ENCODE results near the gene FGF10.

FGF10 gene

GRCh38 chr5:44377057-44377456 lies 12.2 kb downstream of the FGF10 start:
- Mint-ChIP-seq H3K4me1 (ENCODE audit: low read depth) (no peaks in the 10 kb centered on the region), H3K36me3 (ENCODE audit: low read depth) (no peaks in the 10 kb centered on the region), H3K9me3 (peaks cover 12% of the 10 kb centered on the region), H3K27ac (no peak overlapping the region), H3K4me3 (no peak overlapping the region), H3K27me3 (no peaks in the 10 kb centered on the region)

GRCh38 chr5:44372028-44372427 lies 17.2 kb downstream of the FGF10 start:
- H3K27me3 Mint-ChIP-seq: no peaks in the 10 kb centered on the region
- H3K4me3 Mint-ChIP-seq: no peak overlapping the region
- H3K4me1 Mint-ChIP-seq (ENCODE audit: low read depth): no peaks in the 10 kb centered on the region
- peaks cover 6% of the 10 kb centered on the region for H3K9me3 Mint-ChIP-seq
- no peak overlapping the region for H3K27ac Mint-ChIP-seq
- H3K36me3 Mint-ChIP-seq (ENCODE audit: low read depth): no peaks in the 10 kb centered on the region

GRCh38 chr5:44367203-44367602 lies 22.0 kb downstream of the FGF10 start:
- no peak overlapping the region for H3K27ac Mint-ChIP-seq
- no peaks in the 10 kb centered on the region for H3K4me1 Mint-ChIP-seq (ENCODE audit: low read depth)
- no peaks in the 10 kb centered on the region for H3K27me3 Mint-ChIP-seq
- no peaks in the 10 kb centered on the region for H3K36me3 Mint-ChIP-seq (ENCODE audit: low read depth)
- peaks cover 2% of the 10 kb centered on the region for H3K9me3 Mint-ChIP-seq
- no peak overlapping the region for H3K4me3 Mint-ChIP-seq

DNA sequence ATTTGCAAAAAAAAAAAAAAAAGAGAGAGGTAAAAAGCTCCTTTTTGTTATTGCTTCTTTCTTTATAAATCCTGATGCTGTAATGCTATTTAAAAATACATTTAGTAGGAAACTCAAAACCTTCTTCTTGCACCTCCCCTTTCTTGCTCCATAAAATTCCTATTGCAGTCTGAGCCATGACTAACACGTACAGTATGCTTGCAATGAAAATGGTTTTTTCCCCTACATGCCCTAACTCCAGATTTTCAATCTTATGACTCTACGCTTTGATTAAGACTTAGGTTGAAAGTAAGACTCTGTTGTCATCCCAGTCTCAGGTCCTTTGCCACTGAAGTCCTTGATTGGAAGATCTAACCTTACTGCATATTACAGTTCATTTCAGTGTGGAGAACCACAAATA lies 23.9 kb downstream of the FGF10 start:
- Mint-ChIP-seq H3K27me3 (no peaks in the 10 kb centered on the region), H3K9me3 (no peaks in the 10 kb centered on the region), H3K36me3 (ENCODE audit: low read depth) (no peaks in the 10 kb centered on the region), H3K4me1 (ENCODE audit: low read depth) (no peaks in the 10 kb centered on the region), H3K27ac (no peak overlapping the region), H3K4me3 (no peak overlapping the region)

DNA sequence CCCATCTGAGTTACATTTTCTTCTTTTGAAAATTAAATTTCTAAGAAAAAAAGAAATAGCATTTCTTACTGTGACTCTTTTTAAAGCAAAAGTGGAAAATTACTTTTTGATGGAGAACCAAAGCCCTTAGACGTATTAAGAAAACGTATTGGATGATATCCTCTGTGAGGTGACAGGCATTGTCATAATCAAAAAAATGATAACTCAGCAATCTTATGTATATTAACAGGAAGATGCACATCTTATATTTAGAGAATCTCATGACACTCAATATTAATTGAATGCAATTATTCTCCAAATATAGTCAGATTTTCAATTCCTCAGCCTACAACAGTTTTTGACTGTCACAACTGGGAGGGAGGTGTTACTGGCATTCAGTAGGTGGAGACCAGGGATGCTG lies 25.1 kb downstream of the FGF10 start:
- H3K4me3 Mint-ChIP-seq: no peak overlapping the region
- H3K27me3 Mint-ChIP-seq: no peaks in the 10 kb centered on the region
- H3K27ac Mint-ChIP-seq: no peak overlapping the region
- no peaks in the 10 kb centered on the region for H3K9me3 Mint-ChIP-seq
- no peaks in the 10 kb centered on the region for H3K4me1 Mint-ChIP-seq (ENCODE audit: low read depth)
- H3K36me3 Mint-ChIP-seq (ENCODE audit: low read depth): no peaks in the 10 kb centered on the region

DNA sequence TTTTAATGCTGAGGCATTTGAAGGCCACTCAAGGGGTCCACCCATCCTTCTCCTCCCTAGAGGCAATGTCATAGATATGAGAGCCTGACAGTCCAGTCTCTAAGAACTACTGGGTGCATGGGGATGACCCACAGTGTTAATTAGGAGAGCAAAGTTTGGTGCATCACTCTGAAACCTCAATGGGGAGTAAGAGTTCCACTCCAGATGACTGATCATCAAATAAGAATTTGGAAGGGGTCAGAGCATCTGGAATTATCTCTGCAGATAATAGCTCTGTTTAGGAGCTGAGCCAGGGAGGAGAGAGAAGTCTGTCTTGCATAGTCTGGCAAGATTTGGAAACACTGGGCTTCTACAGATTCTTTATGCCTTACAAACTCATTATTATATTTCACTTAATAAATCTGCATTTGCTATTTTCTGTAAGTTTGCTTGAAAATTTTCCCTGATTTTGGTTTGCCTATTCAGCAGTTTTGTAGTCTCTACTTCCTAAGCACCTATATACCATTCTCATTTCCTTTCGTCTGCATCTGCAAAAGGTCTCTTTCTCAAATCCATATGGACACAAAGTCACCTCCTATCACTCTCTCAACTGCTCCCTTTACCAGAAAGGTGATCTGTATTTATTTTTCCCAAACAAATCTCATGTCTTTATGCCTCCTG lies 27.7 kb downstream of the FGF10 start:
- Mint-ChIP-seq H3K27ac (no peak overlapping the region), H3K9me3 (no peaks in the 10 kb centered on the region), H3K4me1 (ENCODE audit: low read depth) (no peaks in the 10 kb centered on the region), H3K27me3 (no peaks in the 10 kb centered on the region), H3K4me3 (no peak overlapping the region), H3K36me3 (ENCODE audit: low read depth) (no peaks in the 10 kb centered on the region)

GRCh38 chr5:44360919-44361318 lies 28.3 kb downstream of the FGF10 start:
- Mint-ChIP-seq H3K4me1 (ENCODE audit: low read depth) (no peaks in the 10 kb centered on the region), H3K27ac (no peak overlapping the region), H3K9me3 (no peaks in the 10 kb centered on the region), H3K36me3 (ENCODE audit: low read depth) (no peaks in the 10 kb centered on the region), H3K4me3 (no peak overlapping the region), H3K27me3 (no peaks in the 10 kb centered on the region)

GRCh38 chr5:44358421-44358820 lies 30.8 kb downstream of the FGF10 start:
- Mint-ChIP-seq H3K36me3 (ENCODE audit: low read depth) (no peaks in the 10 kb centered on the region), H3K4me1 (ENCODE audit: low read depth) (no peaks in the 10 kb centered on the region), H3K27me3 (no peaks in the 10 kb centered on the region), H3K4me3 (no peak overlapping the region), H3K9me3 (peaks cover 6% of the 10 kb centered on the region), H3K27ac (no peak overlapping the region)

- no peaks in the 10 kb centered on the region for H3K27me3 Mint-ChIP-seq
- H3K27ac Mint-ChIP-seq: no peak overlapping the region
- no peaks in the 10 kb centered on the region for H3K4me1 Mint-ChIP-seq (ENCODE audit: low read depth)
- no peak overlapping the region for H3K4me3 Mint-ChIP-seq
- H3K36me3 Mint-ChIP-seq (ENCODE audit: low read depth): no peaks in the 10 kb centered on the region
- H3K9me3 Mint-ChIP-seq: peaks cover 6% of the 10 kb centered on the region
Measured at GRCh38 chr5:44356231-44356630, 33.0 kb downstream of the FGF10 start.

- Mint-ChIP-seq H3K9me3 (peaks cover 4% of the 10 kb centered on the region), H3K36me3 (ENCODE audit: low read depth) (no peaks in the 10 kb centered on the region), H3K27ac (no peak overlapping the region), H3K4me1 (ENCODE audit: low read depth) (no peaks in the 10 kb centered on the region), H3K27me3 (no peaks in the 10 kb centered on the region), H3K4me3 (no peak overlapping the region)
Measured at GRCh38 chr5:44345871-44346270, 43.3 kb downstream of the FGF10 start.

- Mint-ChIP-seq H3K36me3 (ENCODE audit: low read depth) (no peaks in the 10 kb centered on the region), H3K9me3 (no peaks in the 10 kb centered on the region), H3K4me1 (ENCODE audit: low read depth) (no peaks in the 10 kb centered on the region), H3K27ac (no peak overlapping the region), H3K27me3 (no peaks in the 10 kb centered on the region), H3K4me3 (no peak overlapping the region)
Measured at GRCh38 chr5:44336708-44337107, 52.5 kb downstream of the FGF10 start.

GRCh38 chr5:44334622-44335021 lies 54.6 kb downstream of the FGF10 start:
- Mint-ChIP-seq H3K27me3 (no peaks in the 10 kb centered on the region), H3K36me3 (ENCODE audit: low read depth) (no peaks in the 10 kb centered on the region), H3K4me3 (no peak overlapping the region), H3K27ac (no peak overlapping the region), H3K4me1 (ENCODE audit: low read depth) (no peaks in the 10 kb centered on the region), H3K9me3 (no peaks in the 10 kb centered on the region)

DNA sequence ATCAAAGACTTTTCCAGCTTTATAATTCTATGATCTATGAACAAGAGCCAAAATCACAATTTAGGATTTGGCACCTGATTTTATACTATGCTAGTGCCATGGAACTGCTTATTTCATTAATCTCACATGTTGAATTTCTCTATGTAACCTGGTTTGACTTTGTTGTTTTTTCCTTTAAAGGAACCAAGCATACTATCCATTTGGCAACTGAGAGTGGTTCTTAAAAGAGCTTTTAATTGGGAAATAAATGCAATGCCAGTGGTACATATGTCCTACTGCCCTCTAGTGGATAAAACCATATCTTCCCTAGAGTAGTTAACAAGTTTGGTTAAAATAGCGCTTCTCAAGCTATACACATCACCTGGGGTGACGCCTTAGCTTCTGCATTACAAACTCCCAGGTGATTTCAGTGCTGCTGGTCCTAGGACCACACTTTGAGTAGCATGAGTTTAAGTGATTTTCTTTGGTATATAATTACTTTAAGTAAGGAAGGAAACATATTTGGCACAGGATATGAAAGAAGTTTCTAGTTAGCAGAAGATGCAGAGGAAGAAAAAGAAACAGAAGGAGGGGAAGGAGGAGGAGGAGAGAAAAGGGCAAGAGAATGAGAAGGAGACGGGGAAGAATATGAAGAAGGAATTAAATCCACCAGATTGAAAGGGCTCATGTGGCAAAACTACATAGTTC lies 56.8 kb downstream of the FGF10 start:
- Mint-ChIP-seq H3K4me3 (no peak overlapping the region), H3K27me3 (no peaks in the 10 kb centered on the region), H3K27ac (no peak overlapping the region), H3K36me3 (ENCODE audit: low read depth) (no peaks in the 10 kb centered on the region), H3K4me1 (ENCODE audit: low read depth) (no peaks in the 10 kb centered on the region), H3K9me3 (no peaks in the 10 kb centered on the region)

DNA sequence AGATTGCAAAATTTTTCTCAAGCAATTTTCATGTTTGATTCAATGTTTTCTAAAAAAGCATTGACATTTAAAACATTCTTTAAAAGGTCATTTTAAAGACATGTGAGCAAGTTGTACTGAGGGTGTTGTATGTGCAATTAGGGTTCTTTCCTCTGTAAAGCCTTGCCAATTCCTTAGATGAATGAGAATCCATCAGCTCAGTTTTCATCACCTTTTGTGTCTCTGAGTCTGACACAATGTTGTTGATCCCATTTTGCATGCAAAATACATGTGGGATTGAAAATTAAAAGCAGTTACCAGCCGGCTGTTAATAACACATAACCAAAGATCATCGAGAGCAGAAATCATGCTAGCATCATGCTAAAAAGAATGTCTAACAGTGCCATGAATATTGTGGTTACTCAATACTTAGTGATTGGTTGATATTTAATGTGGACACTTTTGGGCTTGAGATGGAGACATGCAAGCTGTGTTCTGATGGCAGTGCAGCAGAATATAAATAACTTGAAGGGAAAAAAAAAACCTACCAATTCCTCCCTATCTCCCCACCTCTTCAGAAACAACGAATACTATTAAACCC lies 57.7 kb downstream of the FGF10 start:
- Mint-ChIP-seq H3K4me3 (no peak overlapping the region), H3K27me3 (no peaks in the 10 kb centered on the region), H3K4me1 (ENCODE audit: low read depth) (no peaks in the 10 kb centered on the region), H3K36me3 (ENCODE audit: low read depth) (no peaks in the 10 kb centered on the region), H3K27ac (no peak overlapping the region), H3K9me3 (no peaks in the 10 kb centered on the region)

- Mint-ChIP-seq H3K36me3 (ENCODE audit: low read depth) (no peaks in the 10 kb centered on the region), H3K27me3 (no peaks in the 10 kb centered on the region), H3K4me3 (no peak overlapping the region), H3K9me3 (no peaks in the 10 kb centered on the region), H3K27ac (no peak overlapping the region), H3K4me1 (ENCODE audit: low read depth) (no peaks in the 10 kb centered on the region)
Measured at GRCh38 chr5:44329716-44330115, 59.5 kb downstream of the FGF10 start.
